ENCODE data around the gene ZNF230.

ZNF230 gene

DNA sequence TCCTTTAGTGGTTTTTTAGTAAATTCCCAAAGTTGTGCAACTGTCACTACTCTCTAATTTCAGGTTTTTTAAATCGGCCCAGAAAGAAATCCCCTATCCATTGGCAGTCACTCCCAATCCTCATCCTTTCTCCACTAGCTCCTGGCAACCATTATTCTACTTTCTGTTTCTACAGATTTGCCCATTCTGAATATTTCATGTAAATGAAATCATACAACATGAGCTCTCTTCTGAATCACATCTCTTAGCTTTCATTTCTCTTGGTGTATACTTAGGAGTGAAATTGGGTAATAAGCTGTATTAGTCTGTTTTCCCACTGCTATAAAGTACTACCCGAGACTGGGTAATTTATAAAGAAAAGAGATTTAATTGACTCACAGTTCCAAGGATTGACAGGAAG lies 39.4 kb downstream of the ZNF230 start:
- no peak for DNase-seq (ENCODE audit: low spot score)

GRCh38 chr19:44050740-44051649 lies 48.2 kb downstream of the ZNF230 start:
- peak; percentile 11 for DNase-seq (ENCODE audit: low spot score)

DNA sequence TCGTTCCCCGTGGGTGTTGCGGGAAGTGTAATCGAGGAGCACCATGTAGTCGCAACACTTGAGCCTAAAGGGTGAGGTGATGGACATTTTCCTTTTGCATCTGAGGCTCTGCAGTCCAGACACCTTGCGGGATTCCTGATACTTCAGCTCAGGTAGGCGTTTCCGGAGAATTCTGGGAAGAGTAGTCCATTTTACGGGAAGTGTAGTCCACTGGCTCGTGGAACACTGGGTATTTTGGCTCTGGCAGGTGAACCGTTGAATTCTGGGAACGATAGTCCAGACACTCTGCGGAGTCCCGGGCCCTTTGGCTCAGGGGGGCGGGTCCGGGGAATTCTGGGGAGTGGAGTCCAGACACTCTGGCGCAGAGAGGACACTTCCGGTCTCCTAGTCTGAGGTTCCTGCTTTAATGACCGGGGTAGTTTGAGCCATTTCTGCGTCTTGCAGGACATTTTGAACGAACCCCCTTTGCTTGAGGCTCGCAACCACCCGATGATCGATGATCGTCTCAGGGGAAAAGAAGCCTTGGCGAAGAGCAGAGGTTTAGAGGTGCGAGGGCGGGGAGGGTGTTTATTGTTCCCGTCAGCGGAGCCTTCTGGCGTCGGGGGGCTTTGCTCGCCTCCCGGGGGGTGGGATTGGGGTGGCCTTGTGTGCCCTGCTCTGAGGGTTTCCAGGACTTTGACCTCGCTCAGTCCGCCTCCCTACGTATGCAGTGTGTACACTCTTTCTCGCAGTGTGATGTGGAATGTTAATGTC lies 49.1 kb downstream of the ZNF230 start, which contains the start of gene ZNF223:
TSS of gene ZNF223 (plus strand) at position 387 of the 753 bp plus-strand sequence. CDS start 3,141 bp downstream, outside the sequence.
- peak; percentile 98 for DNase-seq (ENCODE audit: low spot score)

GRCh38 chr19:44055870-44056269 lies 53.1 kb downstream of the ZNF230 start:
- no peak for DNase-seq (ENCODE audit: low spot score)

- DNase-seq (ENCODE audit: low spot score), result no peak
Observed at GRCh38 chr19:44059229-44059628, 56.5 kb downstream of the ZNF230 start.

- DNase-seq (ENCODE audit: low spot score), result no peak
Observed at GRCh38 chr19:44061038-44061437, 58.3 kb downstream of the ZNF230 start.

Data from globus pallidus (tissue), 1 donor.